NCI-H146 (cell line): ENCODE data around the gene TSPYL2.

Experiments
- DNase-seq: peaks from one replicate; lab custom pipeline; 2025; lab: John Stamatoyannopoulos, UW

The TSPYL2 gene

GRCh38 chrX:53125506-53125905 lies 43.3 kb downstream of the TSPYL2 start:
- no peak for DNase-seq

DNA sequence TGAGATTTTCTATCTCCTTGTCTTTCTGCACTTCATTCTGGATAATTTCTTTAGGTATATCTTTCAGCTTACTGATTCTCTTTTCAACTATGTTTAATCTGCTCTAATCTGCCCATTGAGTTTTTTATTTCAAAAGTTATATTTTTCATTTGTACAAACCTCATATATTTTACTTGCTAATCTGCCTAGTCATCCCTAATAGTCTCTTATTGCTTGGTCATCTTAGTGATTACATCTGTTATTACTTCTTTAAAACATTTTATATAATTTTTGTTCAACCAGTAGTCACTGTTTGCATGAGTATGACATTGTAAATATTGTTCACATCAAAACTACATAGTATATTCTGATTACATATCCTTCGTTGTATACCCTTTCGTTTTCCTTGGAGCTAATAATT lies 44.2 kb downstream of the TSPYL2 start:
- DNase-seq = no peak

- DNase-seq = no peak
Measured at GRCh38 chrX:53128097-53128749, 46.1 kb downstream of the TSPYL2 start.

DNA sequence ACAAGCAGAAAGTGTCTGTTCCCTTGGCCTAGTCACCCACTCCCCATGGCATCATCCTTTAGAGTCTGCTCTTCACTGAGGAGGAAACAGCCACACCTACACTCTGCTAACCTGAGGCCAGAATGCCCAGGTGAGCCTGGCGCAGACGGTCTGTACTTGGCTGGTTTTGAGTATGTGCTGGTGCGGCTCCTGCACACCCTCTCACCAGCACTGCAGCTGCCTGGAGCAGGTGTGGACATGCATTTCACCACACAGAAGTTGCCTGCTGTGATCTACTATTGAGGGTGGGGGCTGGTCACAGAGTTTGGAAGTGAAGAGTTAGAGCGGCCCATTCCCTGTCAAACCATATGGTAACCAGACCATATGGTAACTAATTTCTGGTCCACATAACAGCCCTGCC lies 51.2 kb downstream of the TSPYL2 start:
- peak; percentile 2 for DNase-seq

DNA sequence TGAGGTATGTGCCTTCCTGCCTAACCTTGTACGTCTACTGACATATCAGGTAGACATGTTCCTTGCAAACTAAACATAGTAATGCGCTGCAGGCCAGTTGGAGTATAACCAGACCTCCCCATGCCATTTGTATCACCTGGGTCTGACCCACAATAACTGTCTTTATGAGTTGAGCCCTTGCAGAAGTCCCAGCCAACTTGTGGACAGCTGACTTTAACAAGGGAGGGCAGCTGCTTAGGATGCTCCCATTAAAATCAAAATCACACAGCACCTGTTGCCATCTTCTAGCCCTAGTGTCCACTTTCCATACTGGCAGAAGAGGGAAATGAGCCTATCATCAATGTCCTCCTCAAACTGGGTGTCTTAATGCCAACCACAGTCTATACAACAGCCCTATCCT lies 53.4 kb downstream of the TSPYL2 start:
- no peak for DNase-seq
